HG03571 (cell line): Measurements from ENCODE around the gene TIAM1.

Experiments used
- ATAC-seq: cut with Tn5 transposase; IDR thresholded peaks from one replicate; pipeline ENCODE4 v1.9.1; 2021; ENCODE audit not compliant: unreplicated experiment

TIAM1 gene

DNA sequence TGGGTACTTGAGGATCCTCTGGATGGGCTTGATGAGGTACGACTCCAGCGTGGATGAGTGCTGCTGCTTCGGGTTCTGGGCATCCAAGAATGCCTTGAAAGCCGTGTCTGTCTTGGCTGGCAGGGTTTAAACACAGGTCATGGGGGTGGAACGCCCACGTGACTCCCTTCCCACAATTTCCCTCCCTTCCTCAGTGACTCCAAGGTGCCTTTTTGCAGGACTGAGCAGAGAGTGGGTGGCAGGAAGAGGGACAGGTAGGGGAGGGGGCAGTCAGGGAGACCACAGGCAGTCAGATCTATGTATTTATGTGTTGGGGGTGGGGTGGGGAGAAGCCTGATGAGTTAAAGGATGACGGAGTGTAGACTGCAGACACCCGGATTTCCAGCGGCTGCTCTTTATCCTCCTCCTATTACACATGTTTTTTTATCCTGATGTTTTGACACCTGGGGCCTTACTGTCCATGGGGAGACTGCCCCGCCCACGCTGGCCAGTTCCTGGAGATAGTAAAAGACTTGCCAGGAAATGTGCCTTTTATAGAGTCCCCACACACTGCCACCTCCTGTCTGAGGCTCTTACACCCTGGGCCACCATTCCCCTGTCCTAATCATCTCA is 202.6 kb downstream of the TIAM1 start:
- no peak for ATAC-seq

DNA sequence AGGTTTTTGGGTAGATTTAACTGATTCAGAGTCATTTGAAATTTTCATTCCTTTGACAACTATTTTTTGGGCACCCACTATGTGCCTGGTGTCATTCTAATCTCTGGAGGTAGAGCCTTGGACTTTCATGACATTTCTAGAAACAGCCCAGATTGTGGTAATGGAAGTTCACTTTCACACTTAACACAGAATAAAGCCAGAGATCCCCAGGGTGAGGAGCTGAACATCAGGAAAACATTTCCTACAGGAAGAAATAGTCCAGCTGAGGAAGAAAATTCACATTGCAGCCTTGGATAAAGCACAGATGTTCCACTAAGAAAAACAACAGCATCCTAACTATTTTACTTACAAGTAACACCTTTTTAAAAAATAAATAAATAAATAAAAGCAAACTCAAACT is 203.4 kb downstream of the TIAM1 start:
- ATAC-seq: no peak

DNA sequence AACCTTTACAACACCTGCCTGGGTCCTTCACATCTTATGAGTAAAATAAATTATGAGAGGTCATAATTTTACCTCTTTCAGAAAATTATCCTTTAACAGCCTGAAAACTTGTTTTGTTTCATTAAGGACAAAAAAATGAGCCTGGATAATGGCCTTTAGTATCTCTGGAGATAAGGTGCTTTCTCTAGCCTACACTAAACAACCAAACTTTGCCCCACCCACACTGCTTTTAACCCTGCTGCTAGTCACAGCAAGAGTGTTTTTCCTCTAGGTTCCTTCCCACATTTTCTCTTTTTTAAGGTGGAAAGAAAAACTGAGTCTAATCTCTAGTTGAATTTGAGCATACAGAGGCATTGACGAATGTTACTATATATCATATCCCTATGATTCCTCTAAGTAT is 204.0 kb downstream of the TIAM1 start:
- ATAC-seq: no peak

DNA sequence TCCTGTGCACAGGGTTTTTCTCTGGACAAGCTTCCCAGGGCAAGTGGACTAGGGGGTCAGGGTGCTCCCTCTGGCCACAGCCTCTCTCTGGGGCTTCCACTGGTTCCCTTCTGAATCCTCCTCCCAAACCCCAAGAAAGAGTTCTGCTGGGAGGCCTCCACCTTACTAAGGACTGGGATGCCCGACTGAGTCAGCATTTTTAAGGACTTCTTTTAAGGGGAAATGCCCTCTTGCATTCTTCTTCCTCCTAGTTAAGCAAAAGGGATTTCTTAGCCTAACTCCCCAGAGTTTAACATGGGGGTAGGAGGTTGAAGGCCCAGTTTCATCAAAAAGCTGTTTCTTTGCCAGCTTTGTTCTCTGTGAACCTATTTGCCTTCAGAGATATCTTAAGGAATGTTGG is 206.1 kb downstream of the TIAM1 start:
- ATAC-seq: no peak

DNA sequence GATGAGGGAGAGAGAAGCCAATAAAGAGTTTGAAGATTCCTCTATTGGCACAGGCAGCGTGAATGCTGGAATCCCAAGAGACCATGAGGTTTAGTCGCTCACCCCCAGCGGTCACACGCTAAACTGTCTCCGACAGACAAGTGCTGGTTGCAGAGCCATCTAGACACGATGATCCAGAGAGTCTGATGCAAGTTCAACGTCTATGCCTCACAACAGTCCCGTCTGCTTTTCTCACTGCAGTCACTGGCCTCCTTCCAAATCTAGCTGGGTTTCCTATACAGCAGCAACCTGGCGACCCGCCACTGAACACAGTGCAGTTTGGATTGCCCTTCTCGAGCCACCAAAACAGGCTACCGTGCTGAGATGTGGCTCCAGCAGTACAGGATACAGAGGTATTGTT is 207.2 kb downstream of the TIAM1 start:
- no peak for ATAC-seq

DNA sequence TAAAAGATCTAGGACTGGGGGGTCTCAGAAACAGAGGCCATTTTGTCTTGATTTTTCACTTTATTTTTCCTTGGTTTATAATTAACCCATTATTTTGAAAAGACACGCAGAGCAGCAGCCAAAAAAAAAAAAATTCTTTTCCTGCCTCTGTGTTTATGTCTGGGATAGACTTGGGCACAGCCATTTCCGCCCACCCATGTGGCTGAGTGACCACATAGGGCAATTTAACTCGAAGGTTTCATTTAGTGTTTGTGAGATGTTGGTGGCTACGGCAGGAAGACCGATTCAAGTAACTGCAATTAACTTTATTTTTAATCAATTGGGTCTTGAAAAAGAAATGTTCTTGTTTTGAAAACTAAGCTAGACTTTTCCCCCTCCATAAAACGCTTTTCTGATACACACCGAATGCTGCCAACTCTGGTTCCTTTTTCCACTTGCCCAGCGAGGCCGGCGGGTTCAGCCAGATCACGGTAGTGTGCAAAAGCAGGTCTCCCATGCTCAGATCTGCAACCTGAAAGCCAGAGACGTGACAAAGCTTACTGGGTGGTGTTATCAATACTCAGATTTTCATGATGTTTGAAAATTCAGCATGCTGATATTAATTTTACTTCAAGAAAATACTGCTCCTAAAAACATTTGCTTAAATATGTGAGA is 208.4 kb downstream of the TIAM1 start:
- ATAC-seq: no peak

DNA sequence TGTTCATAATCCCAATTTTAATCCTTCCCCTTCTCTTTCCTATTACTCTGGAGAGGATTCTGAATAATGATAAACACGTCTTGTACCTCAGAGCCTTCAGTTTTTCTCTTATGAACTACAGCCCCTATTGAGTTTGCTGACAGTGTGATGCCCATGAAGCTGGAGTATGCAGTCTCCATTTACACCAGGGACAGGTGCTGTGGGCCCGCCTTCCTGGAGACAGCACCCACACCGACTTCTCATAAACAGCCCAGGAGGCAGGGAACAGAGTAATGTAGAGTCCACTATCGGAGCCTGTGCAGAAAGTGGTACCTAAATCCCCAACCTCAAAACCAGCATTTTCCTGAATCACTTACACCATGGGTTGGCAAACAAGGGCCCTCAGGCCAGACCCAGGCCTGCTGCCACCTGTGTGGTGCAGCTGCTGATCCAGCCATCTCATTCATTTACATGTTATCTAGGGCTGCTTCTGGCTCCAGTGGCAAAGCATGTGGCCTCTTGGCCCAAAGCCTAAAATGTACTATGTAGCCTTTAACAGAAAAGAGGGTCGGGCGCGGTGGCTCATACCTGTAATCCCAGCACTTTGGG is 210.7 kb downstream of the TIAM1 start:
- no peak for ATAC-seq

DNA sequence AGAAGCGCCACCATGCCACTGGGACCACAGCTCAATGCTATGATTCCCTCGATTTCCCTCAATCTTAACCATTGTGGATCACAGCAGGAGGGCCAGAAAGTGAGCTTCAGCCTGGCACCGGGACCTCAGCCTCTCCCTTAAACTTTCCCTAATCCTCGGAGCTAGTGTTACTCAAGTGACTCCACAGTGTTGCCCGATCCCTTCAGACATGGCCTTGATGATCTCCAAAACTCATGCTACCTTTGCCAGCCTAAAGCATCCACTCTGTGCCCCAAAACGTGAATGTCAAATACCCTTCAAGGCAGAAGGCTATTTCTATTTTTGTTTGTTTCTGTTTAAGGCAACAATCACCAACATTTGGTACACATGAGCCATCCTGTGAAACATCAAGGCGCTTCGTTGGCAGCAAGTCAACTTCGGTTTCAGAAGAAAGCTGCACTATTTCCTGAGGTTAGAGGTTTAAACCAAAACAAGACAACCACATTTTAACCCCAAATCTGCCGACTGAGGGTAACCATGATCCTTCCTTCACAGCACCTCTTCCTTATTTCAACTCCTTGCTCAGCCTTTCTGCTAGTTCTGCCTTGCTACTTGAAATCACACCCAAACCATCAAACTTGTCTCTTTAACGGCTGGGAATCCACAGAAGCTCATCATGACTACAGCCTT is 211.4 kb downstream of the TIAM1 start:
- ATAC-seq: peak; percentile 79

DNA sequence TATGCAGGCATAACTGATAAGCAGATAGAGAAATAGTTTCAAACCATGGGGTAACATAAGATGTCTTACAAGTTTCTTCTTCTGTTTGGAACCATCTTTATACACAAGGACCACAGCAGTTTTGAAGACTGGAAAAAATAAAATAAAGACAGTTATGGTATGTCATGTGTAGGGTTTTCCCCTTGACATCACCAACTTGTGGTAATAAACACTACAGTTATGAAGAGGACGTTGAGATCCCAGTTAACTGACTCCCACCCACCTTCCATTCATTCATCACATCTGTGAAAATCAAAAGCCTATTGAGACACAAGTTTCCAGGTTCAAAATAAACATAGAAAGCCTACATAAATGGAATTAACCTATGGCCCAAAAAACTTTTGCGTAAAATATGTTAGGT is 213.2 kb downstream of the TIAM1 start:
- no peak for ATAC-seq

DNA sequence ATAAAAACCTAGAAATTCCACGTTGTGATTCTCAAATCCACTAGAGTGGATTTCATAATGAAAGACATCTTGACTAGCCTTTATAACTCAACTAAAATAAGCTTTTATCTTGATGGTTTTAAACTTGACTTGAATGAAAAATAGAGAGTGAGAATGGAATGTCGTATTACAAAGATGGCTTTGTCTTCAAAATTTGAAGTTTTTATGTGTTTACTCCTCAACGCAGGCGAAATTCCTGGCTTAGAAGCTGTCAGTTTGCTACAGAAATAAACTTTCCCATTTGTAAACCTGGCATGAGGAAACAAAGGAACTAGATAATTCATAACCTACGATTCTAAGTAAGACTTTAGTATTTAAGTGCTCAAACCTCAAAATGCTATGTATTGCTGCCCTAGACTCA is 215.8 kb downstream of the TIAM1 start:
- ATAC-seq: no peak

DNA sequence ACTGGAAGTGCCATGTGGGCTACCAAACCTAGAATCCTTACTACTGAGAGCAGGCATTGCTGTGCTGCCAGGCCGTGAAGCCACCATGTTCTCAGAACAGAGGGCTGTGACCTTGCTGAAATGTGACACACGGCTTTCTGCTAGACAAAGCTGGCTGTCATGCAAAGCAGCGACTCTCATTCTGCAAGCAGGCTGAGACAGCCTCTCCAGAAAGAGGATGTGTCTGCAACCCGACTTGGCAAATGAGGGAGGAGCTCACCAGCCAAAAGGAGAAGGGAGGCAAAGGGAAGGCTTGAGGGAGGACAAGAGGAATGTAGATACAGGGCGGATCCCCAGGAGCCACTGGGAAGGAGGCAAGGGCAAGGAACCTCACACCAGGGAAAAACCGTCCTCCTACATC is 220.1 kb downstream of the TIAM1 start:
- no peak for ATAC-seq

DNA sequence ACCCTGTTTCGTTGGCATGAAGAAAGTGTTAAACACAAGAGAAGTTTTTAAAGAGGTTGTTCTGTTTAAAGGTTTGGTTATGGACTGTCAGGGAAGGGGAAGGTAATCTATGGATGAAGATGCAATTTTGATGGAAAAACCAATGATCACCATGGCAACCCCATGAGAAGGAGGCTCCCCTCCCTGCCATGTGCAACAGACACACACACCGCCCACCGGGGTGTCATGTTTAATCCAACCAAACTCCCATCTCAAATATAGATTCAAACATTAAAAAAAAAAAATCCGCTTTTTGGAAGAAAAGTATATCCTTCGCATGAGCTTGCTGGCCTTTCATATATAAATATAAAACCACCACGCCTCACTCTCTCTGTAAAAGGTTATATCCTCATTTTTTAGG is 224.9 kb downstream of the TIAM1 start:
- no peak for ATAC-seq

DNA sequence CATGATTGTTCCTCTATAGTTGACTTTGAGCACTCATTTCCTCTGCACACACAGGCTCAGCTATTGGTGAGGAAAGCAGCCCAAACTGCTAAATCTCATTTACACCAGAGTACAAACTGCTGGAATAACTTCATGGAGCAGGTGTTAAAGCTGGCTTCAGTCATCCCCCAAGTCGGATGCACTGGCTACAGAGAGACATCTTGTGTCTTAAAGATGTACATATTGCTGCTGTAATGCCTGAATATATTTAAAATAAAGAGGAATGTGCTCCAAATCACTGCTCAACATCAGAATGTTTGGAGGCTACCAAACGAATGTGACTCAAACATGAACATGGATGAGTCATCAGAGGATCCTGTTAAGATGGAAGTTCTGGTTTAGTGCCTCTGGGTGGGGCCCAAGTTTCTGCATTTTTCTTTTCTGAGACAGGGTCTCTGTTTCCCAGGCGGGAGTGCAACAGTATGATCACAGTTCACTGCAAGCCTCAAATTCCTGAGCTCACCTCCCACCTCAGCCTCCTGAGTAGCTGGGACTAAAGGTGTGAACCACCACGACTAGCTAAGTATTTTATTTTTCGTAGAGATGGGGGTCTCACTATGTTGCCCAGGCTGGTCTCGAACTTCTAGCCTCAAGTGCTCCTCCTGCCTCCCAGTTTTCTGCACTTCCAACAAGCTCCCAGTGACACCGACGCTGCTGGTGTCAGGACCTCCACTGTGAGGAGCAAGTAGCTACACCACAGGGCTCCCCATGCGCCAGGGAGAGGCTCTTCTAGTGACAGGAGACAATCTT is 226.7 kb downstream of the TIAM1 start:
- ATAC-seq: no peak

DNA sequence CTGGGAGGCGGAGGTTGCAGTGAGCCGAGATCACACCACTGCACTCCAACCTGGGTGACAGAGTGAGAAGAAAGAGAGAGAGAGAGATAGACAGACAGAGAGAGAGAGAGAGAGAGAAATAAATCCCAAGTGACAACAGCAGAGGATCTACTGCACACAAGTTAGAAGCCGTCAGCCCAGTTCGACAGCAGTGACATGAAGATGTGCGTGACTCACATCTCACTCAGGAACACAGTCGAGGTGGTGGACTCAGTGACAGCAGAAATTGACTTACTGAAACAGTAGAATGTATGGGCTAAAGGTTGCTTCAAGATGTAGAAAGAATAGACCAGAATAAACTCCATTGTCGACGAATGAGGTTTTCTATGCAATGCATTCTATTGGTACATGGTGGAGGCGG is 228.8 kb downstream of the TIAM1 start:
- ATAC-seq: no peak

DNA sequence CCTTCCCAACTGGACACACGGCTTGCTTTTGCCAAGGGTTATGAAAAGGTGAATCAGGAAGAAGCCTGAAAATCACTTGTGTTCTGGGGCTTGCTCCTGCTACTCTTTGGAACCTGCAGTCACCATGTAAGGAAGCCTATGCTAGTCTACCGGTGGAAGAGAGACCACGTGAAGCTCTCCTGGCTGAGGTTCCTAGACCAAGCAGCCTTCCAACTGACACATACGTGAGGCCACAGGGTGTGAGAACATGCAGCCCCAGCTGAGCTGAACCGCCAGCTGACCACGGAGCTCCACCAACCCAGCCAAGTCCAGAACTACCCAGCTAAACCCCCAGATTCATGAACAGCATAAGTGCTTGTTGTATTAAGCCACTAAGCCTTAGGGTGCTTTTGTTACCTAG is 233.0 kb downstream of the TIAM1 start:
- no peak for ATAC-seq

DNA sequence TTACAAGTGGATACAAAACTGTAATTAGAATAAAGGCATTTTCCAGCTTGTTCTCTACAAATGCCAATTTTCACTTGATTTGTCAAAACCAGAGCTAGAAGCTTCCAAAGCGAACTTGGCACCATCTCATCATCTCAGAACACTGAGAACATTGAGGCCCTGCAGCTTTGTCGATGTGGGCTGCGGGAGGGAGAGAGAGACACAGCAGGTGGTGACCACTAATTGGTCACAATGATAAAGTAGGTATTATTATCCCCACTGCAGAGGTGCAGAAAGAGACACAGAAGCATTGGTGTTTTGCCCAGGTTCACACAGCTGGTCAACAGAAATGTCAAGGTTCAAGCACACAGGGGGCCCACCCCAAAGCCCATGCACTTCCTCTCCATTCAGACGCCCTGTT is 233.6 kb downstream of the TIAM1 start:
- ATAC-seq: no peak

DNA sequence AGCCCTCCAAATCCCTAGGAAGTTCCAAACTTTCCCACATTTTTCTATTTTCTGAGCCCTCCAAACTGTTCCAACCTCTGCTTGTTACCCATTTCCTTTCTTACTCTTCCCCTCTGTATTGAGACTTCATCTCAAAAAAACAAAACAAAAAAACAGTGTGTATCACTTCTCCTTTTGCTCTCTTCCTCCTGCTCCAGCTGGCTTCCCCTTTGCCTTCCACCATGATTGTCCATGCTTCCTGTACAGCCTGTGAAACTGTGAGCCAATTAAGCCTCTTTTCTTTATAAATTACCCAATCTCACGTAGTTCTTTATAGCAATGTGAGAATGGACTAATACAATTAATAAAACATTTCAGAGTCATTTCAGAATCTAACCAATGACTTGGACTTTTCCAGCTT is 236.2 kb downstream of the TIAM1 start:
- ATAC-seq: no peak

DNA sequence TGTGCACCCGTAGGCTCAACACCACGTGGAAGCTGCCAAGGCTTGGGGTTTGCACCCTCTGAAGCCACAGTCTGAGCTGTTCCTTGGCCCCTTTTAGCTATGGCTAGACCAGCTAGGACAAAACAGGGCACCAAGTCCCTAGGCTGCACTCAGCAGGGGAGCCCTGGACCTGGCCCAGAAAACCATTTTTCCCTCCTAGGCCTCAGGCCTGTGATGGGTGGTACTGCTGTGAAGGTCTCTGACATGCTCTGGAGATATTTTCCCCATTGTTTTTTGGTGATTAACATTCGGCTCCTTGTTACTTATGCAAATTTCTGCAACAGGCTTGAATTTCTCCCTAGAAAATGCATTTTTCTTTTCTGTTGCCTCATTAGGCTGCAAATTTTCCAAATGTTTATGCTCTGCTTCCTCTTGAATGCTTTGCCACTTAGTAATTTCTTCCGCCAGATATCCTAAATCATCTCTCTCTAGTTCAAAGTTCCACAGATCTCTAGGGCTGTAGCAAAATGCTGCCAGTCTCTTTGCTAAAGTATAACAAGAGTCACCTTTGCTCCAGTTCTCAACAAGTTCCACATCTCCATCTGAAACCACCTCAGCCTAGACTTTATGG is 236.8 kb downstream of the TIAM1 start:
- no peak for ATAC-seq

DNA sequence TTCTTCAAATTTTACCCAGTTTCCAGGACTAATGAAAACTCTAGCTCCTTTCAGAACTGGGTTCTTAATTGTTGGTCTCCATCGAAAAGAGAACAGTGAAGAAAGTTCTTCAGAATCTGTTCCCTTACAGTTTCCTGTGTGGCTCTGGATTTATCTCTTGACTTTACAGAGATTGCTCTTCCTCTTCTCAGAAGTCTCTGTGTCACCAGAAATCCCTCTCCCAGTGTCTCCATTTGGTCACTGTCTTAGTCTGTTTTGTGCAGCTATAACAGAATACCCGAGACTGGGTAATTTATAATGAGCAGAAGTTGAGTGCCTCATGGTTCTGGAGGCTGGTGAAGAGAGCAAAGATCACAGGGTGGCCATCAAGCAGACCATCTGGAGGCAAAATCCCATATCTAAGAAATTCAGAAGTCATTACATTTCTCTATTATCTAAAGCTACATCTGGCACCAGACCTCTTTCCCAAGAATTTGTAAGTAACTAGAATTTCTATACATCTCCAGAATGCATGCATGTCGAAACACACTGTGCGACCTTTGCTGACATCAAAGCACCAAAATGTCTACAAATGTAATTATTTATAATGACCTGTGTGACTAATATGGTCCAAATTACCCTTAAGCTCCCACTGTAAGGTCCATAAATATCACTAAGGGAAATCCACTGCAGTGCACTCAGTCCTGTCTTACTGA is 240.3 kb downstream of the TIAM1 start:
- ATAC-seq: no peak

DNA sequence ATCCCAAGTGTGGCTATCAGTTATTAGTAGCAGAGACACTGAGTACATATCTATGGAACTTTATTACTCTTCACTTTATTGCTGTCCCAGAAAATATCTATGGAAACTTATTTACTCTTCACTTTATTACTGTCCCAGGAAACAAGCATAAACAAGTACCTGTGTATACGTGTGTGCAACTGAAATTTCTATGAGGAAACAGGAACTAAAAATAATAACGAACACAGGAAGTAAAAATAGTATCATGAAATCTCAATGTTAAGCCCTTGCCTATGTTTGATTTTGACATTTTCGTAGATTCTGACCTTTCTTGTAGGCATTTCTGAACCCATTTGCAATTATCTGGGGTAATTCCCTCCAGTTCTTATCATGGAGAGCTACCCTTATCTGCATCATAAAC is 240.9 kb downstream of the TIAM1 start:
- ATAC-seq: no peak
